OCI-LY3 (cell line): ENCODE results near the gene MAP3K2.

ENCODE experiments used
- H2AFZ ChIP-seq: fragments of 200-600, 300-600 bp; shearing (Covaris generic); 2 replicates; pipeline ENCODE4 v1.6.0; 2014; ENCODE audit warnings: antibody characterized with exemption, low read depth, low read length
- H3K27ac ChIP-seq: fragments of 200-600, 300-600 bp; sonication (generic); 2 replicates; pipeline ENCODE4 v1.5.1; 2014; ENCODE audit warnings: mild to moderate bottlenecking, low read length, moderate library complexity, mixed read lengths
- H3K27me3 ChIP-seq: fragments of 200-600, 300-600 bp; sonication (generic); 2 replicates; pipeline ENCODE4 v1.6.1; 2014; ENCODE audit warnings: low read depth, low read length, mixed read lengths
- H3K36me3 ChIP-seq: fragments of 200-600, 300-600 bp; sonication (generic); replicated peaks from 2 replicates; pipeline ENCODE3; 2014; ENCODE audit warnings: low read depth, low read length, mixed read lengths
- H3K4me1 ChIP-seq: fragments of 300-600, 200-600 bp; sonication (generic); 2 replicates; pipeline ENCODE4 v1.6.1; 2014; ENCODE audit warnings: low read length, mixed read lengths
- H3K4me2 ChIP-seq: fragments of 200-600, 300-600 bp; sonication (generic); 2 replicates; pipeline ENCODE4 v1.6.1; 2014; ENCODE audit warnings: low read length, mixed read lengths
- H3K4me3 ChIP-seq: fragments of 300-600, 200-600 bp; sonication (generic); 2 replicates; pipeline ENCODE4 v1.5.1; 2014; ENCODE audit warnings: antibody characterized with exemption, mild to moderate bottlenecking, low read length, moderate library complexity
- H3K79me2 ChIP-seq: fragments of 300-600, 200-600 bp; shearing (Covaris generic); 2 replicates; pipeline ENCODE4 v1.6.1; 2014; ENCODE audit warnings: mild to moderate bottlenecking, low read length, mixed read lengths
- H3K9ac ChIP-seq: fragments of 300-600, 200-600 bp; shearing (Covaris generic); 2 replicates; pipeline ENCODE4 v1.6.0; 2014; ENCODE audit warnings: mild to moderate bottlenecking, low read length, moderate library complexity
- H3K9me3 ChIP-seq: fragments of 200-600, 300-600 bp; shearing (Covaris generic); 2 replicates; pipeline ENCODE4 v1.6.1; 2014; ENCODE audit warnings: low read length, mixed read lengths; ENCODE audit not compliant: insufficient read depth
- H4K20me1 ChIP-seq: fragments of 200-600, 300-600 bp; sonication (generic); 2 replicates; pipeline ENCODE4 v1.6.1; 2016; ENCODE audit warnings: low read length, mixed read lengths; ENCODE audit not compliant: insufficient read depth
- EZH2phosphoT487 ChIP-seq: fragments of 200-600 bp; shearing (Covaris generic); IDR thresholded peaks from 2 replicates; pipeline ENCODE4 v1.6.1; 2018; ENCODE audit warnings: antibody characterized with exemption, mixed run types, low read depth
- TF ChIP-seq, protein P1 (sequence below): fragments of 200-600, 300-600 bp; sonication (generic); IDR thresholded peaks from 2 replicates; pipeline ENCODE4 v1.5.1; 2014; ENCODE audit warnings: antibody characterized with exemption, low read length, low read depth

The MAP3K2 gene

DNA sequence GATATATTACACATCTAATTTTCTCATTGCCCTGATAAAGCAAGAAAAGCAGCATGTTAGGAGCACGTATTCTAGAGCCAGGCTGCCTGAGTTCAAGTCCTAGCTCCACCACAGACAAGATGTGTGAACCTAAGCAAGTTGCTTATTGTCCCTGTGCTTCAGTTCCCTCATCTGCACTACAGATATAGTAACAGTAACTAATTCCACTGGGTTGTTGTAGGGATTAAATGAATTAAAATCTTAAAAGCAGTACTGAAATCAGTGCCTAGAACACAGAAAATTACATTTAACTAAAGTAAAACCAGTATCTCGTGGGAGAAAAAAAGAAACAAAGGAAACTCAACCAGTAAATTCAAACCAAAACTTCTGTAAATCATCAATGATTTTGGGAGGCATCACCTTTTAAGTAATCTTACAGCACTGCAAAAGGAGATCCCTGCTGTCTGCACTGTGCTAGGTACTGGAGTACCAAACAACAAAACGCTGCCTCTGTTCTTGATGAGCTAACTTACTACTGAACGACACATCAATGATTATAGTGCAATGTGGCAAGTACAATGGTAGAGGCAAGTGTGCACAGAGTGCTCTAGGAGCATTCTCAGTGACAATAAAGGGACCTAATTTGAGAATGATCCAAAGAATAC is 7.9 kb downstream of the MAP3K2 start:
- Histone ChIP-seq H3K9me3 (peaks cover 9% of the 10 kb centered on the region; the same call in 1 of the 2 replicates), H3K9ac (no peak overlapping the region), H3K36me3 (peaks cover 13% of the 10 kb centered on the region), H3K27ac (no peak overlapping the region), H3K4me1 (no peaks in the 10 kb centered on the region), H3K4me2 (no peak overlapping the region), H3K79me2 (peaks cover 79% of the 10 kb centered on the region), H3K4me3 (no peak overlapping the region), H2AFZ (no peak overlapping the region), H4K20me1 (peaks cover 45% of the 10 kb centered on the region), H3K27me3 (no peaks in the 10 kb centered on the region)
- TF ChIP-seq, protein P1, sequence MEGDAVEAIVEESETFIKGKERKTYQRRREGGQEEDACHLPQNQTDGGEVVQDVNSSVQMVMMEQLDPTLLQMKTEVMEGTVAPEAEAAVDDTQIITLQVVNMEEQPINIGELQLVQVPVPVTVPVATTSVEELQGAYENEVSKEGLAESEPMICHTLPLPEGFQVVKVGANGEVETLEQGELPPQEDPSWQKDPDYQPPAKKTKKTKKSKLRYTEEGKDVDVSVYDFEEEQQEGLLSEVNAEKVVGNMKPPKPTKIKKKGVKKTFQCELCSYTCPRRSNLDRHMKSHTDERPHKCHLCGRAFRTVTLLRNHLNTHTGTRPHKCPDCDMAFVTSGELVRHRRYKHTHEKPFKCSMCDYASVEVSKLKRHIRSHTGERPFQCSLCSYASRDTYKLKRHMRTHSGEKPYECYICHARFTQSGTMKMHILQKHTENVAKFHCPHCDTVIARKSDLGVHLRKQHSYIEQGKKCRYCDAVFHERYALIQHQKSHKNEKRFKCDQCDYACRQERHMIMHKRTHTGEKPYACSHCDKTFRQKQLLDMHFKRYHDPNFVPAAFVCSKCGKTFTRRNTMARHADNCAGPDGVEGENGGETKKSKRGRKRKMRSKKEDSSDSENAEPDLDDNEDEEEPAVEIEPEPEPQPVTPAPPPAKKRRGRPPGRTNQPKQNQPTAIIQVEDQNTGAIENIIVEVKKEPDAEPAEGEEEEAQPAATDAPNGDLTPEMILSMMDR, result no peak
- no peak for TF ChIP-seq EZH2phosphoT487

DNA sequence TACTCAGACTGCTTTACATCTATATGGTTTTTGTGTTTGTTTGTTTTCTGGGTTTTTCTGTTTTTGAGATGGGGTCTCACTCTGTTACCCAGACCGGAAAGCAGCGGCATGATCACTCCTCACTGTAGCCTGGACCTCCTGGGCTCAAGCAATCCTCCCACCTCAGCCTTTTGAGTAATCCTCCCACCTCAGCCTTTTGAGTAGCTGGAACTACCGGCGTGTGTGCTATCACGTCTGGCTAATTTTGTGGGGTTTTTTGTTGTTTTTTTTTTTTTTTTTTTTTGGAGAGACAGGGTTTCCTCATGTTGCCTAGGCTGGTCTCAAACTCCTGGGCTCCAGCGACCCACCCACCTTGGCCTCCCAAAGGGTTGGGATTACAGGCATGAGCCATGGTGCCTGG is 9.1 kb downstream of the MAP3K2 start:
- H4K20me1 ChIP-seq, result peaks cover 45% of the 10 kb centered on the region
- H3K27me3 ChIP-seq, result no peaks in the 10 kb centered on the region
- H3K4me2 ChIP-seq, result no peak overlapping the region
- TF ChIP-seq EZH2phosphoT487, result no peak
- TF ChIP-seq, protein P1, result no peak
- H3K4me1 ChIP-seq, result no peaks in the 10 kb centered on the region
- H2AFZ ChIP-seq, result no peak overlapping the region
- H3K27ac ChIP-seq, result no peak overlapping the region
- peaks cover 9% of the 10 kb centered on the region; the same call in 1 of the 2 replicates for H3K9me3 ChIP-seq
- peaks cover 82% of the 10 kb centered on the region for H3K79me2 ChIP-seq
- peaks cover 13% of the 10 kb centered on the region for H3K36me3 ChIP-seq
- no peak overlapping the region for H3K4me3 ChIP-seq
- H3K9ac ChIP-seq, result no peak overlapping the region

DNA sequence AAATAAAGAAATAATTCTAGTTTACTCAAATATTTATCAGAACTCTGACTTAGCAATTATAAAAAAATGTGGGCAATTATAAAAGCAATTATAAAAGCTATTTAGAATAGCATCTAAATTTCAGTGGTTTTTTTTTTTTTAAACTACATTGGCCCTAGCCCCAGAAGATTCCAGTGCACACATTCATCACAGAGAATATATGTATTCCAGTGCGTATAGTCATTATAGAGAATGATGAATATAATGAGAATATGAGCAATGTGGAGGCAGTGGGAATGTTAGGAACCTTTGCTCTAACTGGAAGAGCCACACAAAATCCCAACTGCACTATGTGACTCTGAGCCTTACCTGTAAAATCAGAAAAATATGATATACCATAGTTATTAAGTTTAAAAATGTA is 10.5 kb downstream of the MAP3K2 start:
- TF ChIP-seq EZH2phosphoT487, result no peak
- TF ChIP-seq, protein P1, result no peak
- peaks cover 46% of the 10 kb centered on the region for H4K20me1 ChIP-seq
- H3K4me2 ChIP-seq, result no peak overlapping the region
- H3K79me2 ChIP-seq, result peaks cover 82% of the 10 kb centered on the region
- no peak overlapping the region for H2AFZ ChIP-seq
- H3K9ac ChIP-seq, result no peak overlapping the region
- peaks cover 13% of the 10 kb centered on the region for H3K36me3 ChIP-seq
- no peak overlapping the region for H3K4me3 ChIP-seq
- H3K27me3 ChIP-seq, result no peaks in the 10 kb centered on the region
- no peak overlapping the region for H3K27ac ChIP-seq
- peaks cover 9% of the 10 kb centered on the region; the same call in 1 of the 2 replicates for H3K9me3 ChIP-seq
- H3K4me1 ChIP-seq, result no peaks in the 10 kb centered on the region

DNA sequence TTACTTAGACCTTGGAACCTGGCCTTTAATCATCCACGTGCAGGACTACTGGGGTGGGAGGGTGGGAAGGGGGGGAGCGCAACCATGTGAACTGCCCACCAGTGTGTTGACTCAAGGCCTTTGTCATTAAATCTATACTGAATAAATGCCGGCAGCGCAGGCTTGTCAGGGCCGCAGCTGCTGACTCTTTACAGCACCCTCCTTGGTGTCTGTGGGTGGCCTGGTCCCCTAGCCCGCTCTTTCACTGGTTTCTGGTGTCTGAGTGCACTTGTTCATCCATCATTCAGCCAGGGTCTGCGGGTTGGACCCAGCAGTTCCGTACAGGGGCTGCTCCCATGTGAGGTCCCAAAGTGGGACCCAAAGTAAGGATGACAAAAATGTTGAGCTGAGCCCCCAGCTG is 11.5 kb downstream of the MAP3K2 start:
- H3K27me3 ChIP-seq, result no peaks in the 10 kb centered on the region
- peaks cover 82% of the 10 kb centered on the region for H3K79me2 ChIP-seq
- no peak overlapping the region for H3K27ac ChIP-seq
- no peak overlapping the region for H3K4me3 ChIP-seq
- H2AFZ ChIP-seq, result no peak overlapping the region
- H4K20me1 ChIP-seq, result peaks cover 41% of the 10 kb centered on the region
- H3K4me2 ChIP-seq, result no peak overlapping the region
- peaks cover 9% of the 10 kb centered on the region; the same call in 1 of the 2 replicates for H3K9me3 ChIP-seq
- TF ChIP-seq, protein P1, result no peak
- TF ChIP-seq EZH2phosphoT487, result no peak
- H3K36me3 ChIP-seq, result peaks cover 10% of the 10 kb centered on the region
- H3K9ac ChIP-seq, result no peak overlapping the region
- H3K4me1 ChIP-seq, result no peaks in the 10 kb centered on the region
